ENCODE data around the gene GCDH.

GCDH gene

GRCh38 chr19:12943437-12944044, 52.6 kb downstream of the GCDH start:
- DNase-seq: no peak

- DNase-seq: no peak
Observed at GRCh38 chr19:12944104-12944674, 53.2 kb downstream of the GCDH start.

- DNase-seq: peak; percentile 89
Observed at GRCh38 chr19:12945479-12946091, 54.6 kb downstream of the GCDH start, which contains the start of gene RAD23A. Gene RAD23A (plus strand): TSS chr19:12945862. CDS start chr19:12945949, 87 bp downstream.

- DNase-seq: no peak
Observed at GRCh38 chr19:12946092-12946721, 55.2 kb downstream of the GCDH start.

- no peak for DNase-seq
Observed at GRCh38 chr19:12946731-12947496, 56.0 kb downstream of the GCDH start.

GRCh38 chr19:12947702-12948611, 57.0 kb downstream of the GCDH start:
- no peak for DNase-seq

GRCh38 chr19:12948612-12949362, 57.8 kb downstream of the GCDH start:
- DNase-seq: no peak
